SJCRH30 (cell line): Measurements from ENCODE around the gene HACD4. TPM values are rescaled to one million over a fixed set of nuclear protein-coding genes. Genes with fewer than 3 reads are reported as not detected.
A peak's percentile ranks its signal among the peaks of the same experiment; 100 is the strongest.

Source experiments
- DNase-seq, 2 experiments: peaks; one replicate each; pipeline ENCODE4 v3.0.0-alpha.2; 2015 to 2020
- H3K27ac ChIP-seq: fragments of 250-450 bp; sonication (Bioruptor Pico); 2 replicates; pipeline ENCODE4 v1.5.1; 2020; ENCODE audit warnings: mild to moderate bottlenecking, moderate library complexity
- H3K27me3 ChIP-seq: fragments of 250-450 bp; sonication (Bioruptor Pico); 2 replicates; pipeline ENCODE4 v1.5.1; 2020; ENCODE audit warnings: mild to moderate bottlenecking, moderate library complexity
- H3K36me3 ChIP-seq: fragments of 250-450 bp; sonication (Bioruptor Pico); 2 replicates; pipeline ENCODE4 v1.5.1; 2020; ENCODE audit warnings: mild to moderate bottlenecking, moderate library complexity
- H3K4me1 ChIP-seq: fragments of 250-450 bp; sonication (Bioruptor Pico); 2 replicates; pipeline ENCODE4 v1.5.1; 2020; ENCODE audit warnings: mild to moderate bottlenecking, moderate library complexity
- H3K4me3 ChIP-seq: fragments of 250-450 bp; sonication (Bioruptor Pico); 2 replicates; pipeline ENCODE4 v1.5.1; 2020; ENCODE audit warnings: mild to moderate bottlenecking, moderate library complexity
- H3K9me3 ChIP-seq: fragments of 250-450 bp; sonication (Bioruptor Pico); replicated peaks from 2 replicates; pipeline ENCODE4 v1.5.1; 2020; ENCODE audit warnings: mild to moderate bottlenecking, moderate library complexity
- total RNA-seq: library from RNA; depleted of rRNA; stranded (reverse); fragments of >200 nt; shearing (Covaris generic); gene quantifications from 2 replicates; pipeline ENCODE4 v1.2.3, GENCODE V29; 2014

Gene HACD4
- total RNA-seq, 1 experiment from 2014 or later: not detected

- no peaks in the 10 kb centered on the region for H3K36me3 ChIP-seq
- H3K27me3 ChIP-seq: no peaks in the 10 kb centered on the region
- no peak overlapping the region for H3K27ac ChIP-seq
- no peaks in the 10 kb centered on the region for H3K4me1 ChIP-seq
- no peak overlapping the region for H3K4me3 ChIP-seq
- H3K9me3 ChIP-seq: no peaks in the 10 kb centered on the region
- no peak for DNase-seq
These were observed 356 bp upstream of the HACD4 start for GRCh38 chr9:21031808-21032183.

DNA sequence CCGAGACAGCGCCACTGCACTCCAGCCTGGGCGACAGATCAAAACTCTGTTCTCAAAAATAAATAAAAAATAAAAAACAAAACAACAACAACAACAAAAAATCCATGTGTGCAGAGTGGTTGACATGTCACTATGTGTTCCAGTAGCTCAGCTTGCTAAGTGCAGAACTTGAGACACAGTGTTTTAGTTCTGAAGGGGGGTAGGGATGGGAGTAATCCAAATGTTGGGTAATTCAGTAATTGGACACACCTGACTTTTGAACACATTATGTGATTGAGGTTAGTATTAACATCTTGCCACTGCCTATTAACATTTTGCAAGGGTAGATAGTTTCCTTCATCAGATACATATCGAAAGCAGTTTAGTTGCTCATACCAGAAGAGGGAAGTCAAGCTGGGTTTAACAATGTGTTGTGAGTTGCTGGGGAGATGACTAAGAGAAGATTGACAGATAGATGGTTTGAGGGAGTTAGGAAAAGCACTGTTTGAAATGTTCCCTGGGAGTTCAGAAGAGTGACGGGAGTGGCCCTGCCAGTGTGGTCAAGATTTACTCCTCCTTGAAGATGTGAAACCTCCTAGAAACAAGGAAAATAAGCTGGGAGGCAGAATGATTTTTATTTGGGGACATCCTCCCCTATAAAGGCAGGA, 928 bp downstream of the HACD4 start:
- no peak overlapping the region for H3K4me3 ChIP-seq
- no peaks in the 10 kb centered on the region for H3K9me3 ChIP-seq
- H3K27me3 ChIP-seq: no peaks in the 10 kb centered on the region
- no peaks in the 10 kb centered on the region for H3K4me1 ChIP-seq
- no peak for DNase-seq
- H3K36me3 ChIP-seq: no peaks in the 10 kb centered on the region
- no peak overlapping the region for H3K27ac ChIP-seq

DNA sequence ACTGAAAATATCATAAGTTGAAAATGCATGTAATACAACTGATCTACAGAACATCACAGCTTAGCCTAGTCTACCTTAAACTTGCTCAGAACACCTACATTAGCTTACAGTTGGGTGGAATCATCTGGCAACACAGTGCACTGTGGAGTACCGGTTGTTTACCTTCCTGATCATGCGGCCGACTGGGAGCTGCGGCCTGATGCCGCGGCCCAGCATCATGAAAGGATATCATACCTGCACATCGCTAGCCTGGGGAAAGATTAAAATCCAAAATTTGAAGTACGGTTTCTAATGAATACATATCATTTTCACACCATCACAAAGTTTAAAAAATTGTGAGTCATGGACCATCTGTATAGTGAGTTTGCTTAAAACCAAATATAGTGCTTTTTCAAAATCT, 1.8 kb downstream of the HACD4 start:
- H3K4me3 ChIP-seq: no peak overlapping the region
- no peaks in the 10 kb centered on the region for H3K36me3 ChIP-seq
- DNase-seq: no peak
- no peak overlapping the region for H3K27ac ChIP-seq
- no peaks in the 10 kb centered on the region for H3K9me3 ChIP-seq
- no peaks in the 10 kb centered on the region for H3K4me1 ChIP-seq
- H3K27me3 ChIP-seq: no peaks in the 10 kb centered on the region

DNA sequence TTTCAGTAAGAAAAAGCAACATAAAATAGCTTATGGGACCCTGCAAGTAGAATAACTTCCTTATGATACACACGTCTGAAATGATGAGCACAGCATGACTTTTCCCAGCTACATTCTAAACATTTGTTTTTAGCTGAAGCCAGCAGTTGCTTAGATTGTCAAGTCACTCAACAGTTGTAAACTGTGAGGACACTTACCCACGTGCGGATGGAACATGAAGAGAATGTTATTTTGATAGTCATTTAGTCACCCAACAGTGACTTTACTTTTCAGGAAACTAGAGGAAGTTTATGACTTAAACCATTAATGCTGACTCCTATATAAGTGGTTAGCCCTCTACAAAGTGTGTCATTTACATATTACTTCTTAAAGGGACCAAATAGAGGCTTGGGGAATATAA, 3.0 kb downstream of the HACD4 start:
- Histone ChIP-seq H3K36me3 (no peaks in the 10 kb centered on the region), H3K9me3 (no peaks in the 10 kb centered on the region), H3K27me3 (no peaks in the 10 kb centered on the region), H3K4me1 (no peaks in the 10 kb centered on the region), H3K27ac (no peak overlapping the region), H3K4me3 (no peak overlapping the region)
- DNase-seq: no peak

GRCh38 chr9:21027295-21027694, 4.1 kb downstream of the HACD4 start:
- H3K27me3 ChIP-seq: no peaks in the 10 kb centered on the region
- no peaks in the 10 kb centered on the region for H3K36me3 ChIP-seq
- no peaks in the 10 kb centered on the region for H3K9me3 ChIP-seq
- DNase-seq: no peak
- H3K4me3 ChIP-seq: no peak overlapping the region
- H3K4me1 ChIP-seq: no peaks in the 10 kb centered on the region
- no peak overlapping the region for H3K27ac ChIP-seq

DNA sequence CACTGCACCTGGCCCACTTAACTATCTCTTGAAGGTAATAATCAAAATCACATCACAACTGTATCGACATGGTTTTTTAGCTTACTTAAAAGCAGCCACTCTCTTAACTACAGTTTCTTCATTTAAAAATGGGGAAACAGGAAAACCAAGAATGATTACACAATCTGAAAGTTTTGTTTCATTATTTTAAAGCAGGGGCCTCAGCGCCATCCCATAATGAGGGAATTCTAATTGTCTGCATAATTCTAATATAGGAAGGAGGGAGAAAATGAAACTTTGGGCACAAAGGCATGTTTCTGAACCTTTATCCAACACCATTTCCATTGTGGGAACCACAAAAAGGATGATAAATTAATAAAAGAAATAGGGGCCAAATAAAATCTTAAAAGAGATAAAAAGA, 7.6 kb downstream of the HACD4 start:
- H3K9me3 ChIP-seq: no peaks in the 10 kb centered on the region
- DNase-seq: no peak
- H3K4me1 ChIP-seq: peaks cover 5% of the 10 kb centered on the region; the same call in 1 of the 2 replicates
- no peaks in the 10 kb centered on the region for H3K36me3 ChIP-seq
- H3K4me3 ChIP-seq: no peak overlapping the region
- no peaks in the 10 kb centered on the region for H3K27me3 ChIP-seq
- no peak overlapping the region for H3K27ac ChIP-seq

DNA sequence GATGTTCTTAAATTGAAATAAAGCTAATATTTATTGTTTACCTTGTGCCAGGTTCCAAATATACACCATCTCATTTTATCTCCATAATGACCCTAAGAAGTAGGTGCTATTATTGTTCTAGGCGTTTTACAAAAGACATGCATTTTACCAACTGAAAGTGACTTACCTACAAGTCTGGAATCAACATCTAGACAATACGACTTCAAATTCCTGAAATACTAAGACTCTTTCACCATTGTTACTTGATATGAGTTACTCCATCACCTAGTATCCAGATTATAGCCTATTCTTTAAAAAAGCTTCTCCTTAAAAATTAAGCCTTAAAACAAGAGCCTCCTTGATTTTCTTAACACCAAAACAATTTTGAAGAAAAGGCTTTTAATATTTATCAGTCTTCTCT, 13.3 kb downstream of the HACD4 start:
- no peaks in the 10 kb centered on the region for H3K36me3 ChIP-seq
- no peak overlapping the region for H3K4me3 ChIP-seq

DNA sequence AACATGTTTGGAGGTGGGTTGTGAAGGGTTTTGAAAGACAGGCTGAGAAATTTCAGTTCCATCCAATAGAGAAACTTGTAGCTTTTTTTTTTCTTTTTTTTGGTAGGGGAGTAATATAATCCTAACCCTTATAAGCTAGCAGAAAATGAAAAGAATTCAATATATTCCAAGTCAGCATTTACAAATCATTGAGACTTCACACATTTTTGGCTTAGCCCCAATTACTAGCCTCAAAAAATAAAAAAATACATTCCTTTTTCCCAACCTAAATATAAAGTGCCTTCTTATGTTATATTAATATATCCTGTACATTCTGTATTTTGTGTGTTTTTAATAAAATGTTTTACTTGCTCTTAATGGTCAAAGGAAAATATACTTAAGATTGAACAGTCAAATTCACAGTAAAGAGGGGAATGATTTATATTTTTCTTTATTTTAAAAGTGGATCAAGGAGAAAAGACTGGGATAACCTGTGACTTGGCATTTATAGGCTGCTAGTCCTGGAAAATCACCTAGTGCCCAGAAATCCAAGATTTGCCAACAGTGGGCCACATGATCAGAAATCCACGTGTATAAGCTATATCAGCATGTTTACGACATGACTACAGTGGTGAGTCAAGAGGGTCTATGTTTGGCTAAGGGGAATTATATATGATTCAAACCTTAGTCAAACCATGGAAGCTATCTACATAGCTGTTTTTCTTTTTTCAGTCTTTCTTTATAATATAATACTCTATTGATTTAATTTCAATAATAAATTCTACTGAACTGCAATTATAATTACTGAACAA, 14.5 kb downstream of the HACD4 start:
- H3K4me3 ChIP-seq: no peak overlapping the region
- H3K27me3 ChIP-seq: no peaks in the 10 kb centered on the region
- no peak overlapping the region for H3K27ac ChIP-seq
- H3K36me3 ChIP-seq: no peaks in the 10 kb centered on the region
- H3K4me1 ChIP-seq: peaks cover 10% of the 10 kb centered on the region; the same call in 1 of the 2 replicates
- no peak for DNase-seq
- no peaks in the 10 kb centered on the region for H3K9me3 ChIP-seq

More for the DNA sequence above, 13.3 kb downstream of the HACD4 start:
- no peaks in the 10 kb centered on the region for H3K27me3 ChIP-seq
- H3K9me3 ChIP-seq: no peaks in the 10 kb centered on the region
- peaks cover 10% of the 10 kb centered on the region; the same call in 1 of the 2 replicates for H3K4me1 ChIP-seq
- no peak for DNase-seq
- H3K27ac ChIP-seq: no peak overlapping the region

- peaks cover 10% of the 10 kb centered on the region; the same call in 1 of the 2 replicates for H3K4me1 ChIP-seq
- no peak overlapping the region for H3K4me3 ChIP-seq
- no peaks in the 10 kb centered on the region for H3K9me3 ChIP-seq
- no peak for DNase-seq
- H3K27ac ChIP-seq: no peak overlapping the region
- H3K36me3 ChIP-seq: no peaks in the 10 kb centered on the region
- H3K27me3 ChIP-seq: no peaks in the 10 kb centered on the region
These were observed 15.4 kb downstream of the HACD4 start for GRCh38 chr9:21015995-21016394.

DNA sequence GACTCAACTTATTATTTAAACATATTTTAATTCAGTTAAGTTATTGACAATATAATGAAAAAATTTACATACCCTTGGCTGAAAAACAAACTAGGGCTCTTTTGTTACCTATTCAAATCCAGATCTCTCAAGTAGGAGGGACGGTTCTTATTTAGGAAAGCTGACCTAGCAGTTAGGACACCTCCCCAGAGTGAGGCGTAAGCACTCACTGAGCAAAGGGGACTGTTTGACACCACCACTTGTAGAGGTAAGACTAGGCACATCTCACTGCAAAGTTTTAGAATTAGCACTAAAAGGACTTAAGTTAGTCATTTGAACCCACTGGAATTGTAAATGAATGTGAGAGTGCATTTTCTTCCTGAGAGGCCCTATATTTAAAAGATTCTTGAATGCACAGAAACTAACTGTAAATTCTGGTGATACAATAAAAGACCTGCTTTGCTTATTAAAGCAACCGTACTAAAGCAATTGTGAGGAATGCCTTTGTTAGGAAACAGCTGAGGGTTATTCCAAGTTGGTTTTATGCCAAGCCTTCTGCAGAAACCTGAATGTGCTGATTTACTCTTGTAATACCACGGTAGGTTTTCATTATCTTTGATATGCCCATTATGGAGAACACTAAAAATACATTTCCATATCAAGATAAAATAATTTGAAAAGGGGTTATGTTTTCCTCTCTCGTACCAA, 16.2 kb downstream of the HACD4 start:
- H3K4me1 ChIP-seq: peaks cover 10% of the 10 kb centered on the region; the same call in 1 of the 2 replicates
- no peaks in the 10 kb centered on the region for H3K36me3 ChIP-seq
- peak in 1 of 2 experiments; percentile 29 for DNase-seq
- no peaks in the 10 kb centered on the region for H3K9me3 ChIP-seq
- no peak overlapping the region for H3K27ac ChIP-seq
- no peak overlapping the region for H3K4me3 ChIP-seq
- no peaks in the 10 kb centered on the region for H3K27me3 ChIP-seq

DNA sequence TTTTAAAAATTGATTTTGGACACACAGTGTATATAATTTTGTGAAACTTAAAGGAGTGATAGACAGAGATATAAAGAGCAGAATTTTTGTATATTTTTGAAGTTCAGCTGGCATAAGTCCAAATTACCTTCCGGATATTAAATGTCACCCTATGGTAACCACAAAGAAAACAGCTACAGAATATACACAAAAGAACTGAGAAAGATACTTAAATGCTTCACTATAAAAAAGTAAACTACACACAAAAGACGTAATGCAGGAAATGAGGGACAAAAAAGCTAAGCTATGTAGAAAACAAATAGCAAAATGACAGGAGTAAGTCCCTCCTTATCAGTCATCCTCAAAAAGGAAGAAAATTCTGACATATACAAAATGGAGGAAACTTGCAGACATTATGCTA, 29.4 kb downstream of the HACD4 start:
- H3K4me3 ChIP-seq: no peak overlapping the region
- no peaks in the 10 kb centered on the region for H3K27me3 ChIP-seq
- peaks cover 3% of the 10 kb centered on the region; the same call in 1 of the 2 replicates for H3K36me3 ChIP-seq
- DNase-seq: no peak
- no peaks in the 10 kb centered on the region for H3K4me1 ChIP-seq
- no peak overlapping the region for H3K27ac ChIP-seq
- no peaks in the 10 kb centered on the region for H3K9me3 ChIP-seq

DNA sequence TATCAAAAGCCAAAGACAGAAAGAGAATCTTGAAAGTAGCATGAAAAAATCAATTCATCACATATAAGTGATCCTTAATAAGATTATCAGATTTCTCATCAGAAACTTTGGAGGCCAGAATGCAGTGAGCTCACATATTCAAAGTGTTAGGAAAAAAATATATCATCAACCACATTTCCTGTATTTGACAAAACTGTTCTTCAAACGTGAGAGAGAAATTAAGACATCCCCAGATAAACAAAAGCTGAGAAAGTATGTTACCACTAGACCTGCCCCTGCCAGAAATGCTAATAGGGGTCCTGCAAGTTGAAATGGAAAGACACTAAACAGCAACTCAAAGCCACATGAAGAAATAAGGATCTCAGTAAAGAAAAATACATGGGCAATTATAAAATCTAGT, 29.9 kb downstream of the HACD4 start:
- Histone ChIP-seq H3K27me3 (no peaks in the 10 kb centered on the region), H3K36me3 (peaks cover 3% of the 10 kb centered on the region; the same call in 1 of the 2 replicates), H3K4me1 (no peaks in the 10 kb centered on the region), H3K27ac (no peak overlapping the region), H3K4me3 (no peak overlapping the region), H3K9me3 (no peaks in the 10 kb centered on the region)
- no peak for DNase-seq

GRCh38 chr9:20997503-20998076, 33.9 kb downstream of the HACD4 start:
- Histone ChIP-seq H3K27ac (no peak overlapping the region), H3K27me3 (no peaks in the 10 kb centered on the region), H3K4me1 (no peaks in the 10 kb centered on the region), H3K36me3 (peaks cover 3% of the 10 kb centered on the region; the same call in 1 of the 2 replicates), H3K9me3 (no peaks in the 10 kb centered on the region), H3K4me3 (no peak overlapping the region)
- no peak for DNase-seq

- Histone ChIP-seq H3K36me3 (peaks cover 3% of the 10 kb centered on the region; the same call in 1 of the 2 replicates), H3K27ac (no peak overlapping the region), H3K27me3 (no peaks in the 10 kb centered on the region), H3K9me3 (no peaks in the 10 kb centered on the region), H3K4me3 (no peak overlapping the region), H3K4me1 (no peaks in the 10 kb centered on the region)
- no peak for DNase-seq
These were observed 34.6 kb downstream of the HACD4 start for GRCh38 chr9:20996809-20997208.

- DNase-seq: no peak
- peaks cover 3% of the 10 kb centered on the region; the same call in 1 of the 2 replicates for H3K36me3 ChIP-seq
- no peak overlapping the region for H3K4me3 ChIP-seq
- no peaks in the 10 kb centered on the region for H3K4me1 ChIP-seq
- H3K27me3 ChIP-seq: no peaks in the 10 kb centered on the region
- no peaks in the 10 kb centered on the region for H3K9me3 ChIP-seq
- H3K27ac ChIP-seq: no peak overlapping the region
These were observed 35.8 kb downstream of the HACD4 start for GRCh38 chr9:20995616-20996015.
